ENCODE results near the gene HAO1.
"Not testable (repeated sequence)": the region's sequence is repeated elsewhere in the genome, so short reads cannot be mapped to it uniquely, and the experiment has no call there.

- not testable (repeated sequence) for TF ChIP-seq CTCF, POLR2A (IDR thresholded peaks at IDR 0.05)
Measured at GRCh38 chr20:7956561-7956960, 16.3 kb upstream of the HAO1 start.

All from right lobe of liver (tissue), 4 donors.